OCI-LY3 (cell line): ENCODE measurements around the gene FNBP1.
A peak's percentile ranks its signal among the peaks of the same experiment; 100 is the strongest.
"Not testable (repeated sequence)": the region's sequence is repeated elsewhere in the genome, so short reads cannot be mapped to it uniquely, and the experiment has no call there.

Experiments
- H2AFZ ChIP-seq: fragments of 200-600, 300-600 bp; shearing (Covaris generic); 2 replicates; pipeline ENCODE4 v1.6.0; 2014; ENCODE audit warnings: antibody characterized with exemption, low read depth, low read length
- H3K27ac ChIP-seq: fragments of 200-600, 300-600 bp; sonication (generic); 2 replicates; pipeline ENCODE4 v1.5.1; 2014; ENCODE audit warnings: mild to moderate bottlenecking, low read length, moderate library complexity, mixed read lengths
- H3K27me3 ChIP-seq: fragments of 200-600, 300-600 bp; sonication (generic); 2 replicates; pipeline ENCODE4 v1.6.1; 2014; ENCODE audit warnings: low read depth, low read length, mixed read lengths
- H3K36me3 ChIP-seq: fragments of 200-600, 300-600 bp; sonication (generic); replicated peaks from 2 replicates; pipeline ENCODE3; 2014; ENCODE audit warnings: low read depth, low read length, mixed read lengths
- H3K4me1 ChIP-seq: fragments of 300-600, 200-600 bp; sonication (generic); 2 replicates; pipeline ENCODE4 v1.6.1; 2014; ENCODE audit warnings: low read length, mixed read lengths
- H3K4me2 ChIP-seq: fragments of 200-600, 300-600 bp; sonication (generic); 2 replicates; pipeline ENCODE4 v1.6.1; 2014; ENCODE audit warnings: low read length, mixed read lengths
- H3K4me3 ChIP-seq: fragments of 300-600, 200-600 bp; sonication (generic); 2 replicates; pipeline ENCODE4 v1.5.1; 2014; ENCODE audit warnings: antibody characterized with exemption, mild to moderate bottlenecking, low read length, moderate library complexity
- H3K79me2 ChIP-seq: fragments of 300-600, 200-600 bp; shearing (Covaris generic); 2 replicates; pipeline ENCODE4 v1.6.1; 2014; ENCODE audit warnings: mild to moderate bottlenecking, low read length, mixed read lengths
- H3K9ac ChIP-seq: fragments of 300-600, 200-600 bp; shearing (Covaris generic); 2 replicates; pipeline ENCODE4 v1.6.0; 2014; ENCODE audit warnings: mild to moderate bottlenecking, low read length, moderate library complexity
- H3K9me3 ChIP-seq: fragments of 200-600, 300-600 bp; shearing (Covaris generic); 2 replicates; pipeline ENCODE4 v1.6.1; 2014; ENCODE audit warnings: low read length, mixed read lengths; ENCODE audit not compliant: insufficient read depth
- H4K20me1 ChIP-seq: fragments of 200-600, 300-600 bp; sonication (generic); 2 replicates; pipeline ENCODE4 v1.6.1; 2016; ENCODE audit warnings: low read length, mixed read lengths; ENCODE audit not compliant: insufficient read depth
- CTCF ChIP-seq: fragments of 200-600, 300-600 bp; sonication (generic); IDR thresholded peaks from 2 replicates; pipeline ENCODE4 v1.5.1; 2014; ENCODE audit warnings: antibody characterized with exemption, low read length, low read depth
- EZH2phosphoT487 ChIP-seq: fragments of 200-600 bp; shearing (Covaris generic); IDR thresholded peaks from 2 replicates; pipeline ENCODE4 v1.6.1; 2018; ENCODE audit warnings: antibody characterized with exemption, mixed run types, low read depth

FNBP1 gene

GRCh38 chr9:129945314-129945713 is 97.7 kb downstream of the FNBP1 start:
- H3K36me3 ChIP-seq: peaks cover 64% of the 10 kb centered on the region

GRCh38 chr9:129944506-129945116 is 98.4 kb downstream of the FNBP1 start:
- H4K20me1 ChIP-seq: peaks cover 57% of the 10 kb centered on the region
- H3K9ac ChIP-seq: no peak overlapping the region
- TF ChIP-seq EZH2phosphoT487 (no peak), CTCF (no peak)
- peaks cover 3% of the 10 kb centered on the region; the same call in 1 of the 2 replicates for H3K9me3 ChIP-seq
- H3K27me3 ChIP-seq: no peaks in the 10 kb centered on the region
- H2AFZ ChIP-seq: no peak overlapping the region
- no peak overlapping the region for H3K4me3 ChIP-seq
- H3K36me3 ChIP-seq: peaks cover 64% of the 10 kb centered on the region
- peaks cover 97% of the 10 kb centered on the region for H3K79me2 ChIP-seq
- 0 out of 2 replicates have a peak, but pooled peaks cover 1% of the 10 kb centered on the region for H3K4me1 ChIP-seq
- no peak overlapping the region for H3K4me2 ChIP-seq
- no peak overlapping the region for H3K27ac ChIP-seq

More at GRCh38 chr9:129945314-129945713, 97.7 kb downstream of the FNBP1 start:
- no peaks in the 10 kb centered on the region for H3K27me3 ChIP-seq
- H3K4me2 ChIP-seq: no peak overlapping the region
- H3K79me2 ChIP-seq: peaks cover 97% of the 10 kb centered on the region
- no peak overlapping the region for H3K9ac ChIP-seq
- no peak overlapping the region for H3K4me3 ChIP-seq
- H3K4me1 ChIP-seq: no peaks in the 10 kb centered on the region
- H4K20me1 ChIP-seq: peaks cover 58% of the 10 kb centered on the region
- H3K9me3 ChIP-seq: peaks cover 3% of the 10 kb centered on the region; the same call in 1 of the 2 replicates
- no peak overlapping the region for H2AFZ ChIP-seq
- H3K27ac ChIP-seq: no peak overlapping the region
- TF ChIP-seq CTCF (no peak), EZH2phosphoT487 (no peak)

GRCh38 chr9:129939431-129939830 is 103.6 kb downstream of the FNBP1 start:
- Histone ChIP-seq H3K4me3 (no peak overlapping the region), H3K4me1 (peaks cover 27% of the 10 kb centered on the region), H3K9me3 (peaks cover 3% of the 10 kb centered on the region; the same call in 1 of the 2 replicates), H3K79me2 (peaks cover 97% of the 10 kb centered on the region), H3K36me3 (peaks cover 41% of the 10 kb centered on the region), H4K20me1 (peaks cover 57% of the 10 kb centered on the region), H3K27me3 (no peaks in the 10 kb centered on the region), H3K4me2 (no peak overlapping the region), H3K27ac (no peak overlapping the region; the same call in 1 of the 2 replicates), H2AFZ (no peak overlapping the region), H3K9ac (no peak overlapping the region)
- TF ChIP-seq CTCF (no peak), EZH2phosphoT487 (no peak)

GRCh38 chr9:129938291-129938979 is 104.6 kb downstream of the FNBP1 start:
- peaks cover 98% of the 10 kb centered on the region for H3K79me2 ChIP-seq
- H3K27ac ChIP-seq: peak overlapping the region; percentile 9; the same call in 1 of the 2 replicates
- H3K9me3 ChIP-seq: peaks cover 3% of the 10 kb centered on the region; the same call in 1 of the 2 replicates
- H3K9ac ChIP-seq: no peak overlapping the region
- H3K4me3 ChIP-seq: no peak overlapping the region
- H3K27me3 ChIP-seq: no peaks in the 10 kb centered on the region
- no peak for TF ChIP-seq EZH2phosphoT487
- no peak for TF ChIP-seq CTCF
- no peak overlapping the region for H3K4me2 ChIP-seq
- H3K36me3 ChIP-seq: peaks cover 35% of the 10 kb centered on the region
- H2AFZ ChIP-seq: no peak overlapping the region
- H3K4me1 ChIP-seq: peaks cover 37% of the 10 kb centered on the region
- H4K20me1 ChIP-seq: peaks cover 67% of the 10 kb centered on the region

GRCh38 chr9:129937879-129938278 is 105.1 kb downstream of the FNBP1 start:
- H3K27ac ChIP-seq, H3K9ac ChIP-seq, H3K27me3 ChIP-seq: not testable (repeated sequence)

More at GRCh38 chr9:129937879-129938278, 105.1 kb downstream of the FNBP1 start:
- H3K9me3 ChIP-seq, H3K4me2 ChIP-seq, H3K4me3 ChIP-seq, H2AFZ ChIP-seq: not testable (repeated sequence)
- Histone ChIP-seq H4K20me1 (peaks cover 70% of the 10 kb centered on the region), H3K36me3 (peaks cover 32% of the 10 kb centered on the region), H3K4me1 (peaks cover 42% of the 10 kb centered on the region), H3K79me2 (peaks cover 98% of the 10 kb centered on the region)
